ENCODE results near the gene CHD2. TPM values are rescaled to one million over a fixed set of nuclear protein-coding genes. Genes with fewer than 3 reads are reported as not detected.

Gene CHD2
- polyA plus RNA-seq, 2 of the 4 experiments (the other 2 are of a cell fraction): 29.5 to 68.2 TPM

DNA sequence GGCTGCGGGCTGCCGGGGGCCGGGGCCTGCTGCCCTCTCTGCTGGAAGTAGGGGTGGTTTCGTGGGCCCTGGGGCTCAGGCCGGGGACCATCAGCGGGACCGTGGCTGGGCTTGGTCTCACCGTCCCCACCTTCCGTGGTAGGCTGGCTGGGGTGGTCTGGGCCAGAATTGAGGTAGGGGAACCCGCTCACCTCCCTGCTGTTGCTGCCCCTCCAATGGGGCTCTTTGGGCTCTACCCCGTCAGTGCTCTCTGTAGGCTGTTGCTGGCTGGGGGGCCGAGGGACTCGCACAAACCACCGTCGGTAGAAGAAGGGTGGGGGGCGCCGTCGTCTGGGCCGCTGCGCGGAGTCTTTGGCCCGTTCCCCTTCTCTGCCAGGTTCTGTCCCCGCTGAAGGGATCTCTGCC is 165.5 kb downstream of the CHD2 start:
- H3K27ac ChIP-seq: no peak overlapping the region
- ATAC-seq: no peak
- no peaks in the 10 kb centered on the region for H3K9me3 ChIP-seq
- DNase-seq (ENCODE audit: low read depth in 1 of 2, low spot score in 1 of 2): no peak
- H3K4me2 ChIP-seq: no peak overlapping the region
- H3K4me1 ChIP-seq: no peaks in the 10 kb centered on the region
- TF ChIP-seq ZFP36 (IDR thresholded peaks at IDR 0.05; ENCODE audit: borderline replicate concordance, partially characterized antibody) (no peak), RARB (CRISPR knock-in tag; IDR thresholded peaks at IDR 0.05) (no peak), HOXA7 (CRISPR knock-in tag; IDR thresholded peaks at IDR 0.05) (no peak), EP300 (IDR thresholded peaks at IDR 0.05) (no peak), BCL3 (IDR thresholded peaks at IDR 0.05) (no peak), HDAC2 (IDR thresholded peaks at IDR 0.05) (no peak), KDM5A (IDR thresholded peaks at IDR 0.05) (no peak), BHLHE40 (IDR thresholded peaks at IDR 0.05; ENCODE audit: low read depth, low read length) (no peak)
- no peak for FAIRE-seq
- WGBS (ENCODE audit: missing lambda C conversion rate): 76% methylated on average over 22 of the region's 23 CpGs
- ChIA-PET POLR2A (no interaction called here), CTCF (interaction anchor here (1.6 to 2.3 kb wide), 2 partner anchors 9 to 22 kb away, joined by 5 to 14 read pairs; partner anchors contain the start of gene RGMA)
- H3K4me3 ChIP-seq: no peak overlapping the region

DNA sequence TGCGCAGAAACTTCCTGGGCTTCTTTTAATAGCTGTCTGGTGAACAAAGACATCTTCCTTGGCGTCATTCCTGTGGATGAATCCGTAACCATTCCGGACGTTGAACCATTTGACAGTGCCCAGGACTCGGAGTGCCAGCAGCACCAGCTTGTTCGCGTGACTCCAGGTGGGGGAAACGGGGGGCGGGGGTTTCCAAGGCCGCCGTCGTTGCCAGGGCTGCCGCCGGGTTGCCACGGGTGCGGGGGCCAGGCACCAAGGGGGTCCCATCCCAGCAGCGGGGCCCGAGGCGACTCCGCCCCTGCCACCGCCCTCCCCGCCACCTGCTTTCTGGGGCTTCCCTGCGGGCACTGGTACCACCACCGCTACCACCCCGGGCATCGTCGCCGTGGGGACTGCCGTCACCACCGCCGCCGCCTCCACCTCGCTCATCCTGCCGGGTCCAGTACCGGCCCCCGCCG is 166.1 kb downstream of the CHD2 start:
- Histone ChIP-seq H3K4me3 (no peak overlapping the region), H3K27ac (no peak overlapping the region), H3K4me1 (no peaks in the 10 kb centered on the region), H3K9me3 (no peaks in the 10 kb centered on the region), H3K4me2 (no peak overlapping the region)
- DNase-seq (ENCODE audit: low read depth in 1 of 2, low spot score in 1 of 2) (no peak), FAIRE-seq (no peak), ATAC-seq (no peak)
- ChIA-PET POLR2A (no interaction called here), CTCF (interaction anchor here (1.6 kb wide), 1 partner anchor 10 kb away, joined by 5 read pairs; no protein-coding TSS in a partner anchor)
- TF ChIP-seq SMC3 (IDR thresholded peaks at IDR 0.05): no peak
- TF ChIP-seq, protein P1, sequence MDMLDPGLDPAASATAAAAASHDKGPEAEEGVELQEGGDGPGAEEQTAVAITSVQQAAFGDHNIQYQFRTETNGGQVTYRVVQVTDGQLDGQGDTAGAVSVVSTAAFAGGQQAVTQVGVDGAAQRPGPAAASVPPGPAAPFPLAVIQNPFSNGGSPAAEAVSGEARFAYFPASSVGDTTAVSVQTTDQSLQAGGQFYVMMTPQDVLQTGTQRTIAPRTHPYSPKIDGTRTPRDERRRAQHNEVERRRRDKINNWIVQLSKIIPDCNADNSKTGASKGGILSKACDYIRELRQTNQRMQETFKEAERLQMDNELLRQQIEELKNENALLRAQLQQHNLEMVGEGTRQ (IDR thresholded peaks at IDR 0.05): no peak
- TF ChIP-seq NPAS2 (CRISPR knock-in tag; IDR thresholded peaks at IDR 0.05; ENCODE audit: borderline replicate concordance): no peak
- no peak for TF ChIP-seq KDM5A (IDR thresholded peaks at IDR 0.05)
- TF ChIP-seq, protein P2, sequence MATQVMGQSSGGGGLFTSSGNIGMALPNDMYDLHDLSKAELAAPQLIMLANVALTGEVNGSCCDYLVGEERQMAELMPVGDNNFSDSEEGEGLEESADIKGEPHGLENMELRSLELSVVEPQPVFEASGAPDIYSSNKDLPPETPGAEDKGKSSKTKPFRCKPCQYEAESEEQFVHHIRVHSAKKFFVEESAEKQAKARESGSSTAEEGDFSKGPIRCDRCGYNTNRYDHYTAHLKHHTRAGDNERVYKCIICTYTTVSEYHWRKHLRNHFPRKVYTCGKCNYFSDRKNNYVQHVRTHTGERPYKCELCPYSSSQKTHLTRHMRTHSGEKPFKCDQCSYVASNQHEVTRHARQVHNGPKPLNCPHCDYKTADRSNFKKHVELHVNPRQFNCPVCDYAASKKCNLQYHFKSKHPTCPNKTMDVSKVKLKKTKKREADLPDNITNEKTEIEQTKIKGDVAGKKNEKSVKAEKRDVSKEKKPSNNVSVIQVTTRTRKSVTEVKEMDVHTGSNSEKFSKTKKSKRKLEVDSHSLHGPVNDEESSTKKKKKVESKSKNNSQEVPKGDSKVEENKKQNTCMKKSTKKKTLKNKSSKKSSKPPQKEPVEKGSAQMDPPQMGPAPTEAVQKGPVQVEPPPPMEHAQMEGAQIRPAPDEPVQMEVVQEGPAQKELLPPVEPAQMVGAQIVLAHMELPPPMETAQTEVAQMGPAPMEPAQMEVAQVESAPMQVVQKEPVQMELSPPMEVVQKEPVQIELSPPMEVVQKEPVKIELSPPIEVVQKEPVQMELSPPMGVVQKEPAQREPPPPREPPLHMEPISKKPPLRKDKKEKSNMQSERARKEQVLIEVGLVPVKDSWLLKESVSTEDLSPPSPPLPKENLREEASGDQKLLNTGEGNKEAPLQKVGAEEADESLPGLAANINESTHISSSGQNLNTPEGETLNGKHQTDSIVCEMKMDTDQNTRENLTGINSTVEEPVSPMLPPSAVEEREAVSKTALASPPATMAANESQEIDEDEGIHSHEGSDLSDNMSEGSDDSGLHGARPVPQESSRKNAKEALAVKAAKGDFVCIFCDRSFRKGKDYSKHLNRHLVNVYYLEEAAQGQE (IDR thresholded peaks at IDR 0.05): no peak
- TF ChIP-seq HOXB13 (CRISPR knock-in tag; IDR thresholded peaks at IDR 0.05; ENCODE audit: low read depth): no peak
- no peak for TF ChIP-seq HEYL (CRISPR knock-in tag; IDR thresholded peaks at IDR 0.05)
- TF ChIP-seq, protein P3, sequence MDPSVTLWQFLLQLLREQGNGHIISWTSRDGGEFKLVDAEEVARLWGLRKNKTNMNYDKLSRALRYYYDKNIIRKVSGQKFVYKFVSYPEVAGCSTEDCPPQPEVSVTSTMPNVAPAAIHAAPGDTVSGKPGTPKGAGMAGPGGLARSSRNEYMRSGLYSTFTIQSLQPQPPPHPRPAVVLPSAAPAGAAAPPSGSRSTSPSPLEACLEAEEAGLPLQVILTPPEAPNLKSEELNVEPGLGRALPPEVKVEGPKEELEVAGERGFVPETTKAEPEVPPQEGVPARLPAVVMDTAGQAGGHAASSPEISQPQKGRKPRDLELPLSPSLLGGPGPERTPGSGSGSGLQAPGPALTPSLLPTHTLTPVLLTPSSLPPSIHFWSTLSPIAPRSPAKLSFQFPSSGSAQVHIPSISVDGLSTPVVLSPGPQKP (IDR thresholded peaks at IDR 0.05; ENCODE audit: low read depth, low read length): no peak
- TF ChIP-seq, protein P4, sequence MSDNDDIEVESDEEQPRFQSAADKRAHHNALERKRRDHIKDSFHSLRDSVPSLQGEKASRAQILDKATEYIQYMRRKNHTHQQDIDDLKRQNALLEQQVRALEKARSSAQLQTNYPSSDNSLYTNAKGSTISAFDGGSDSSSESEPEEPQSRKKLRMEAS (IDR thresholded peaks at IDR 0.05): no peak
- TF ChIP-seq GATA3 (IDR thresholded peaks at IDR 0.05; ENCODE audit: borderline replicate concordance): no peak
- no peak for TF ChIP-seq HOXB5 (CRISPR knock-in tag; IDR thresholded peaks at IDR 0.05)
- TF ChIP-seq, protein P5, sequence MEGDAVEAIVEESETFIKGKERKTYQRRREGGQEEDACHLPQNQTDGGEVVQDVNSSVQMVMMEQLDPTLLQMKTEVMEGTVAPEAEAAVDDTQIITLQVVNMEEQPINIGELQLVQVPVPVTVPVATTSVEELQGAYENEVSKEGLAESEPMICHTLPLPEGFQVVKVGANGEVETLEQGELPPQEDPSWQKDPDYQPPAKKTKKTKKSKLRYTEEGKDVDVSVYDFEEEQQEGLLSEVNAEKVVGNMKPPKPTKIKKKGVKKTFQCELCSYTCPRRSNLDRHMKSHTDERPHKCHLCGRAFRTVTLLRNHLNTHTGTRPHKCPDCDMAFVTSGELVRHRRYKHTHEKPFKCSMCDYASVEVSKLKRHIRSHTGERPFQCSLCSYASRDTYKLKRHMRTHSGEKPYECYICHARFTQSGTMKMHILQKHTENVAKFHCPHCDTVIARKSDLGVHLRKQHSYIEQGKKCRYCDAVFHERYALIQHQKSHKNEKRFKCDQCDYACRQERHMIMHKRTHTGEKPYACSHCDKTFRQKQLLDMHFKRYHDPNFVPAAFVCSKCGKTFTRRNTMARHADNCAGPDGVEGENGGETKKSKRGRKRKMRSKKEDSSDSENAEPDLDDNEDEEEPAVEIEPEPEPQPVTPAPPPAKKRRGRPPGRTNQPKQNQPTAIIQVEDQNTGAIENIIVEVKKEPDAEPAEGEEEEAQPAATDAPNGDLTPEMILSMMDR (IDR thresholded peaks at IDR 0.05): no peak
- no peak for TF ChIP-seq JUNB (IDR thresholded peaks at IDR 0.05)
- no peak for TF ChIP-seq HMGXB4 (CRISPR knock-in tag; IDR thresholded peaks at IDR 0.05; ENCODE audit: borderline replicate concordance)
- no peak for TF ChIP-seq JUN (IDR thresholded peaks at IDR 0.05)
- no peak for TF ChIP-seq MAZ (IDR thresholded peaks at IDR 0.05; ENCODE audit: borderline replicate concordance, low read depth, low read length)
- no peak for TF ChIP-seq RCOR1 (IDR thresholded peaks at IDR 0.05; ENCODE audit: low read depth, low read length)
- TF ChIP-seq NR3C1 (IDR thresholded peaks at IDR 0.05): no peak
- no peak for TF ChIP-seq ZNF302 (CRISPR knock-in tag; IDR thresholded peaks at IDR 0.05)
- TF ChIP-seq TFCP2L1 (CRISPR knock-in tag; IDR thresholded peaks at IDR 0.05): no peak
- WGBS (ENCODE audit: missing lambda C conversion rate): 84% methylated on average over 28 of the region's 38 CpGs

All from A549 (cell line).